ENCODE measurements around the gene CDH23.

The CDH23 gene

DNA sequence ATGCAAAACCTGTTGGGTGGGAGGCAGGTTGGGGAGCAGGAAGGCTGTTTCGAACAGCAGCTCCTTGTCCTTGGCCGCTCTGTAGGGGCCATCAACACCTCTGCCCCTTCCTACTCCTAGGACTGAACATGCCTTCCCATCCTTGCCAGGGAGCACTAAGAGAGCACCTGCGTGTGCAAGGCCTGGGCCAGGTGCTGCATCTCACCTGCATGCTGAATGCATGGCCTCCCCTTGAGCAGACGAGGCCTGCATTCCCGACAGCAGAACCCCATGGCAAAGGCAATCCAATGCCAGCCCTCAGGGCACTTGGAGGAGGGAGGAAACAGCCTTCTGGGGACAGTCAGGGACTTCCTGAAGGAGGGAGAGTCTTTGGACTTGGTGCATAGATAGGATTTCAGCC lies 365.6 kb downstream of the CDH23 start:
- Histone ChIP-seq H4K20me1 (ENCODE audit: insufficient read depth, low read length, poor library complexity, severe bottlenecking) (no peaks in the 10 kb centered on the region), H3K9ac (ENCODE audit: low read depth, low read length, poor library complexity, severe bottlenecking) (no peak overlapping the region), H3F3A (ENCODE audit: low read depth) (no peaks in the 10 kb centered on the region), H3K4me3 (ENCODE audit: low read length, poor library complexity, severe bottlenecking) (no peak overlapping the region), H3K36me3 (ENCODE audit: insufficient read depth, low read length) (no peaks in the 10 kb centered on the region), H3K4me1 (ENCODE audit: insufficient read depth, low read length, poor library complexity, severe bottlenecking) (peaks cover 22% of the 10 kb centered on the region), H3K9me3 (ENCODE audit: insufficient read depth, low read depth, low read length) (no peaks in the 10 kb centered on the region), H3K9me2 (replicated peaks; ENCODE audit: low read depth, low read length) (no peaks in the 10 kb centered on the region), H3K4me2 (ENCODE audit: low read depth, low read length, poor library complexity, severe bottlenecking) (no peak overlapping the region), H3K27me3 (ENCODE audit: insufficient read depth, low read length, poor library complexity, severe bottlenecking) (no peaks in the 10 kb centered on the region), H3K79me2 (ENCODE audit: insufficient read depth, low read length) (no peaks in the 10 kb centered on the region), H2AFZ (ENCODE audit: low read length) (no peak overlapping the region)
- TF ChIP-seq EZH2phosphoT487 (IDR thresholded peaks at IDR 0.05; ENCODE audit: borderline replicate concordance), result no peak
- TF ChIP-seq, protein P1, sequence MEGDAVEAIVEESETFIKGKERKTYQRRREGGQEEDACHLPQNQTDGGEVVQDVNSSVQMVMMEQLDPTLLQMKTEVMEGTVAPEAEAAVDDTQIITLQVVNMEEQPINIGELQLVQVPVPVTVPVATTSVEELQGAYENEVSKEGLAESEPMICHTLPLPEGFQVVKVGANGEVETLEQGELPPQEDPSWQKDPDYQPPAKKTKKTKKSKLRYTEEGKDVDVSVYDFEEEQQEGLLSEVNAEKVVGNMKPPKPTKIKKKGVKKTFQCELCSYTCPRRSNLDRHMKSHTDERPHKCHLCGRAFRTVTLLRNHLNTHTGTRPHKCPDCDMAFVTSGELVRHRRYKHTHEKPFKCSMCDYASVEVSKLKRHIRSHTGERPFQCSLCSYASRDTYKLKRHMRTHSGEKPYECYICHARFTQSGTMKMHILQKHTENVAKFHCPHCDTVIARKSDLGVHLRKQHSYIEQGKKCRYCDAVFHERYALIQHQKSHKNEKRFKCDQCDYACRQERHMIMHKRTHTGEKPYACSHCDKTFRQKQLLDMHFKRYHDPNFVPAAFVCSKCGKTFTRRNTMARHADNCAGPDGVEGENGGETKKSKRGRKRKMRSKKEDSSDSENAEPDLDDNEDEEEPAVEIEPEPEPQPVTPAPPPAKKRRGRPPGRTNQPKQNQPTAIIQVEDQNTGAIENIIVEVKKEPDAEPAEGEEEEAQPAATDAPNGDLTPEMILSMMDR (conservative IDR thresholded peaks at IDR 0.05; ENCODE audit: low read length), result no peak

DNA sequence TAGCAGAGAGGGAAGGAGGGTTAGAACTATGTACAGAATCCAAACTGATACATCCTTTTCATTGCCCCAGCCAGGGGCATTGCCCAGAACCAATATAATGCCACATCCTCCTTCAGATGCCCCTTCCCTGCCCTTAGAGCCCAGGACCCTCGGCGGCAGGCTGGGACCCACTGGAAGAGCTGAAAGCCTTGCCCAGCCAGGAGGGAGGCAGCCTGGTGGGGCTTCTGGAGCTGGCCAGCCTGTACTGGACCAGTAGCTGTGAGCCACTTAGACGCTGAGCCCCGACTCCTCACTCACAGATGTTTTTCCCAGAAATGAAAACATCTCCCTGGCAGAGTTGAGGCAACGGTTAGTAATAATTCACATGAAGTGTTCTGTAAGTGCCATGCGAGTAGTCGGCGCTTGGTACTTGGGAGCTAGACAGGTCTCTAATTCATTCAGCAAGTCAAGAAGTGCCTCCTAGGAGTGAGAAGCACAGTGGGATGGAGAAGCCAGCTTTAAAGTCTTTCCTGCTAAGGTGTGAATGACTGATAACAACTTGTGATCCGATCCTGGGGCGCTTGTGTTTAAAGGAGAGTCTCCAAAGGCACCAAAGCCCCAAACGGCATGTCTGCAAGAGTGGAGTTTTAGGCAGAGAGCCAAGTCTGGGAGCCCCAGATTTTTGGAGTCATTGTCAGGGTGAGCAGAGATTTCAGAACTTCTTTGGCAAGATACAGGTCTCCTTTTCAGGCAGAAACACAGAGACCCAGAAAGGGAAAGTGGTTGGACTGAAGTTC lies 366.8 kb downstream of the CDH23 start:
- H3F3A ChIP-seq (ENCODE audit: low read depth), result no peaks in the 10 kb centered on the region
- H3K27me3 ChIP-seq (ENCODE audit: insufficient read depth, low read length, poor library complexity, severe bottlenecking), result no peaks in the 10 kb centered on the region
- no peaks in the 10 kb centered on the region for H3K9me3 ChIP-seq (ENCODE audit: insufficient read depth, low read depth, low read length)
- H3K36me3 ChIP-seq (ENCODE audit: insufficient read depth, low read length), result no peaks in the 10 kb centered on the region
- peaks cover 24% of the 10 kb centered on the region for H3K4me1 ChIP-seq (ENCODE audit: insufficient read depth, low read length, poor library complexity, severe bottlenecking)
- H2AFZ ChIP-seq (ENCODE audit: low read length), result no peak overlapping the region
- no peak overlapping the region for H3K4me2 ChIP-seq (ENCODE audit: low read depth, low read length, poor library complexity, severe bottlenecking)
- no peak for TF ChIP-seq EZH2phosphoT487 (IDR thresholded peaks at IDR 0.05; ENCODE audit: borderline replicate concordance)
- TF ChIP-seq, protein P1 (conservative IDR thresholded peaks at IDR 0.05; ENCODE audit: low read length), result no peak
- no peaks in the 10 kb centered on the region for H4K20me1 ChIP-seq (ENCODE audit: insufficient read depth, low read length, poor library complexity, severe bottlenecking)
- no peaks in the 10 kb centered on the region for H3K9me2 ChIP-seq (replicated peaks; ENCODE audit: low read depth, low read length)
- no peaks in the 10 kb centered on the region for H3K79me2 ChIP-seq (ENCODE audit: insufficient read depth, low read length)
- H3K9ac ChIP-seq (ENCODE audit: low read depth, low read length, poor library complexity, severe bottlenecking), result no peak overlapping the region
- no peak overlapping the region for H3K4me3 ChIP-seq (ENCODE audit: low read length, poor library complexity, severe bottlenecking)

DNA sequence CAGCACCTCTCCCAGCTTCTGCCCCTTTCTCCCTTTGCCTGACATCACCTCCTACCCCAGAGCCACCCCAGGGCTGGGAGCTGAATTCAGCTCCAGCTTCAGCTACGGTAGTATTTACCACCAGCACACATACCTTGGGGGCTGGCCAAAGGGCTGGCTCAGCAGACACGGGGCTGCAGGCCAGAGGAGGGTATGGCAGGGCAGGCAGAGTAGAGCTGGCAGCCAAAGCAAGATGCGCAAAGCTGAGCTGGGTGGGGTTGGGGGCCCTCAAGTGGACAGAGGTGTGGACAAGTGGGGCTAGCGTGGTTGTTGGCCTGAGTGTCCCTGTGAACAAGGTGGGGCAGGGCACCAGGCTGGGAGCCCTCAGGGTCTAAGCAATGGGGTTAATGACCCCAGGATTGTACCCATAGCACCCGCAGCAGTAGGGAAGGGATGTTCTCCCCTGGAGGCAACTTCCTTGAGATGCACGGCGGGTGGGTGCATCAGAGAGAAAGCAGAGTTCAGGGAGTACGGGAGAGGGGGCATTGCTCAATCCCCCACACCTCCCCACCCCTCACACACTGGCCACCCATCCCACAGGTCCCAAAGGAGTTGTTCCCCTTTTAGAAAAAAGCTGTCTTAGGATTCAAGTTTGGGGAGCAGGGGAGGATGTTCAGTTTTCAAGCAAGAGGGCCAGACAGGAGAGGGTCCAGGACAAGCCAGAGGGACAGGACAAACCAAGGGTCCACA lies 368.6 kb downstream of the CDH23 start:
- Histone ChIP-seq H3K9me2 (replicated peaks; ENCODE audit: low read depth, low read length) (no peaks in the 10 kb centered on the region), H3K9ac (ENCODE audit: low read depth, low read length, poor library complexity, severe bottlenecking) (no peak overlapping the region), H3K4me2 (ENCODE audit: low read depth, low read length, poor library complexity, severe bottlenecking) (no peak overlapping the region), H3K4me3 (ENCODE audit: low read length, poor library complexity, severe bottlenecking) (no peak overlapping the region), H3K9me3 (ENCODE audit: insufficient read depth, low read depth, low read length) (no peaks in the 10 kb centered on the region), H3K27me3 (ENCODE audit: insufficient read depth, low read length, poor library complexity, severe bottlenecking) (no peaks in the 10 kb centered on the region), H2AFZ (ENCODE audit: low read length) (no peak overlapping the region), H3F3A (ENCODE audit: low read depth) (no peaks in the 10 kb centered on the region), H3K79me2 (ENCODE audit: insufficient read depth, low read length) (no peaks in the 10 kb centered on the region), H4K20me1 (ENCODE audit: insufficient read depth, low read length, poor library complexity, severe bottlenecking) (no peaks in the 10 kb centered on the region), H3K4me1 (ENCODE audit: insufficient read depth, low read length, poor library complexity, severe bottlenecking) (peaks cover 39% of the 10 kb centered on the region), H3K36me3 (ENCODE audit: insufficient read depth, low read length) (no peaks in the 10 kb centered on the region)
- TF ChIP-seq EZH2phosphoT487 (IDR thresholded peaks at IDR 0.05; ENCODE audit: borderline replicate concordance), result no peak
- TF ChIP-seq, protein P1 (conservative IDR thresholded peaks at IDR 0.05; ENCODE audit: low read length), result no peak

Measured in Loucy (cell line).